ENCODE measurements around the gene COL26A1. TPM values are rescaled to one million over a fixed set of nuclear protein-coding genes. Genes with fewer than 3 reads are reported as not detected.

Gene COL26A1
- total RNA-seq, 1 donor from 2014 or later = 0.58 TPM

GRCh38 chr7:101529560-101529959, 166.9 kb downstream of the COL26A1 start:
- H3K27me3 ChIP-seq = no peaks in the 10 kb centered on the region
- no peaks in the 10 kb centered on the region for H3K36me3 ChIP-seq

GRCh38 chr7:101531726-101532357, 169.2 kb downstream of the COL26A1 start:
- no peak overlapping the region for H3K4me3 ChIP-seq
- H3K27ac ChIP-seq = no peak overlapping the region
- H3K9me3 ChIP-seq = no peaks in the 10 kb centered on the region
- ATAC-seq = no peak
- peaks cover 3% of the 10 kb centered on the region for H3K4me1 ChIP-seq
- DNase-seq = no peak
- H3K36me3 ChIP-seq = no peaks in the 10 kb centered on the region
- intact Hi-C loops (cut with DNase I) = no loop called here
- no peak for TF ChIP-seq CTCF (IDR thresholded peaks at IDR 0.05)
- H3K27me3 ChIP-seq = no peaks in the 10 kb centered on the region

More at GRCh38 chr7:101529560-101529959, 166.9 kb downstream of the COL26A1 start:
- intact Hi-C loops (cut with DNase I) = no loop called here
- H3K4me3 ChIP-seq = no peak overlapping the region
- ATAC-seq (no peak), DNase-seq (no peak)
- TF ChIP-seq CTCF (IDR thresholded peaks at IDR 0.05) = no peak
- no peak overlapping the region for H3K27ac ChIP-seq
- no peaks in the 10 kb centered on the region for H3K4me1 ChIP-seq
- no peaks in the 10 kb centered on the region for H3K9me3 ChIP-seq

- intact Hi-C loops (cut with DNase I) = no loop called here
- DNase-seq = no peak
- ATAC-seq = no peak
- H3K4me1 ChIP-seq = peaks cover 3% of the 10 kb centered on the region
- H3K9me3 ChIP-seq = no peaks in the 10 kb centered on the region
- no peak overlapping the region for H3K27ac ChIP-seq
- H3K27me3 ChIP-seq = no peaks in the 10 kb centered on the region
- no peak for TF ChIP-seq CTCF (IDR thresholded peaks at IDR 0.05)
- no peak overlapping the region for H3K4me3 ChIP-seq
- no peaks in the 10 kb centered on the region for H3K36me3 ChIP-seq
Measured at GRCh38 chr7:101532400-101533102, 169.9 kb downstream of the COL26A1 start.

- Histone ChIP-seq H3K4me3 (no peak overlapping the region), H3K27me3 (no peaks in the 10 kb centered on the region), H3K36me3 (no peaks in the 10 kb centered on the region), H3K27ac (no peak overlapping the region), H3K9me3 (no peaks in the 10 kb centered on the region), H3K4me1 (peaks cover 3% of the 10 kb centered on the region)
- ATAC-seq (no peak), DNase-seq (no peak)
- intact Hi-C loops (cut with DNase I) = no loop called here
- TF ChIP-seq CTCF (IDR thresholded peaks at IDR 0.05) = no peak
Measured at GRCh38 chr7:101533103-101533465, 170.4 kb downstream of the COL26A1 start.

- Histone ChIP-seq H3K27ac (no peak overlapping the region), H3K4me1 (peaks cover 3% of the 10 kb centered on the region), H3K9me3 (no peaks in the 10 kb centered on the region), H3K36me3 (no peaks in the 10 kb centered on the region), H3K4me3 (no peak overlapping the region), H3K27me3 (no peaks in the 10 kb centered on the region)
- intact Hi-C loops (cut with DNase I) = no loop called here
- ATAC-seq = no peak
- no peak for DNase-seq
- no peak for TF ChIP-seq CTCF (IDR thresholded peaks at IDR 0.05)
Measured at GRCh38 chr7:101534015-101534803, 171.5 kb downstream of the COL26A1 start.
